Measurements from ENCODE around the gene CDH16. TPM values are rescaled to one million over a fixed set of nuclear protein-coding genes. Genes with fewer than 3 reads are reported as not detected.

The CDH16 gene
- total RNA-seq, 1 donor from 2014 or later, result not detected

DNA sequence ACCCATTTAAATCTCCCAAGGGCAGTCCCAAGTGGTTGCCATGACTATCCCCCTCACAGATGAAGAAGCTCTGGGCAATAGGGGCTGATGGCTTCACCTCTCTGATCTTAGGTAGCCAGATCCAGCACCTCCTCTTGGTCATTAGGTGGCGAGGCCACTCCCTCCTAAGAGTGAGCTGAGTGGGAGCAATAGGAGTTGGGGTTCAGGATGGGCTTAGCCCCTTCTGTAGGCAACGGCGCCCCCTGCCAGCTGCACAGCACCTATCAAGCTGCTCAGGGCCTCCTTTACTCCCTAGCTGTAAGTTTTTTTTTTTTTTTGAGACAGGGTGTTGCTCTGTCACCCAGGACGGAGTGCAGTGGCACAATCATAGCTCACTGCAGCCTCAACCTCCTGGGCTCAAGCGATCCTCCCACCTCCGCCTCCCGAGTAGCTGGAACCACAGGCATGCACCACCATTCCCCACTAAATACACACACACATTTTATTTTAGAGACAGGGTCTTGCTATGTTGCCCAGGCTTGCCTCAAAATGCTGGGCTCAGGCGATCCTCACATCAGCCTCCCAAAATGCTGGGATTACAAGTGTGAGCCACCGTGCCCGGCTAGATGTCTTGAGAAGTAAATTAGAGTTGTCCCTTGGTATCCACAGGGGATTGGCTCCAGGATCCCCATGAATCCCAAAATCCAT, 10.2 kb upstream of the CDH16 start:
- DNase-seq (ENCODE audit: low read depth in 2 of 2), result peak in 1 of 2 donors; percentile 33

DNA sequence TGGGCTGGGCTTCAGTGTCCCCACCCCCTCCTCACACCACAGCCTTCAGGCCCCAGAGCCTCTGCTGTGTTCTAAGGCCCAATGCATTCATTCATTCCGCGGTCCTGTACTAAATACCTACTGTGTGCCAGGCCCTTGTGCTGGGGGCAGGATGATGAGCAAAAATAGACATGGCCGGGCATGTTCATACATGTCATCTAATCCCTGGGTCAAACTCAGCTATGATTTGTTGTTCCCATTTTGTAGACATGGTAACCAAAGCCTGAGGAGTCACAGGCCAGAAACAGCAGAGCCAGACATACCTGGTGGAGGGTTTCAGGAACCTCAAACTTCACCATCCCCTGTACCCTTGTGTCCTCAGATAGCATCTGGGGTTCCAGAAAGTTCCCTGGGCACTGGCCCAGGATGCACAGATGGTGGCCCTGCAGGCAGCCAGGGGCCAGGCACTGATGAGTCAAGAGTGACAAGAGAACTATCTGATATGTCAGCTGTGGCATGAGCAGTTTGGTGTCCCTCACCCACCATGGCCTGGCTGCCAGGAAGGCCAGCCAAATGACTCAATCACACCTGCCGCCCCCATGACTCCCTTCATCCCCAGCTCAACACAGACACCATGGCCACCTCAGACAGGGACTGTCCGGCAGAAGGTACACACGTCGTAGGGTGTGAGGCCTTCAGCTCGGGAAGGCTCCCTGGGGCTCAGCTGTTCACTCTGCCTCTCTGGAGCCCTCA, 9.4 kb upstream of the CDH16 start:
- no peak for DNase-seq (ENCODE audit: low read depth in 2 of 2)

DNA sequence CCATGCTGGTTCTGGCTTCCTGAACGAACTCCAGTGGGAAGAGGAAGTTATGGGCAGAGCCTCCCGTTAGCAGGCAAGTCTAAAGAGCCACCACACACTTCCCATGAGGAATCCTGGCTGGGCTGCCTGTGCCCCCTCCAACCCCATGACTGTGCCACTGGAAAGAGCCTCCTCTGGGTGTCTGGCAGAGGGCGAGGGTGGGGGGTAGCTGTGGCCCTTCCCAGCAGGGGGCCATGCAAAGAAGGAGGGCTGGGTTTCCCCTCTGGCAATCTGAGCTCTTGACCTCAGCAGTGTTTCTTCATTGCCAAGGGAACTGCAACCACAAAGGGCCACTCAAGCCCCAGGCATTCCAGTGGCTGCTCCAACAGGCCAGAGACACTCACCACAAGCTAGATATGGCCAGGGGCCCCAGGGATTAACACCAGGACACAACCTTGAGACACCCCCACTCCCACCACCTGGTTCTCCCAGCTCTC, 8.3 kb upstream of the CDH16 start:
- DNase-seq (ENCODE audit: low read depth in 2 of 2), result peak in 1 of 2 donors; percentile 54

DNA sequence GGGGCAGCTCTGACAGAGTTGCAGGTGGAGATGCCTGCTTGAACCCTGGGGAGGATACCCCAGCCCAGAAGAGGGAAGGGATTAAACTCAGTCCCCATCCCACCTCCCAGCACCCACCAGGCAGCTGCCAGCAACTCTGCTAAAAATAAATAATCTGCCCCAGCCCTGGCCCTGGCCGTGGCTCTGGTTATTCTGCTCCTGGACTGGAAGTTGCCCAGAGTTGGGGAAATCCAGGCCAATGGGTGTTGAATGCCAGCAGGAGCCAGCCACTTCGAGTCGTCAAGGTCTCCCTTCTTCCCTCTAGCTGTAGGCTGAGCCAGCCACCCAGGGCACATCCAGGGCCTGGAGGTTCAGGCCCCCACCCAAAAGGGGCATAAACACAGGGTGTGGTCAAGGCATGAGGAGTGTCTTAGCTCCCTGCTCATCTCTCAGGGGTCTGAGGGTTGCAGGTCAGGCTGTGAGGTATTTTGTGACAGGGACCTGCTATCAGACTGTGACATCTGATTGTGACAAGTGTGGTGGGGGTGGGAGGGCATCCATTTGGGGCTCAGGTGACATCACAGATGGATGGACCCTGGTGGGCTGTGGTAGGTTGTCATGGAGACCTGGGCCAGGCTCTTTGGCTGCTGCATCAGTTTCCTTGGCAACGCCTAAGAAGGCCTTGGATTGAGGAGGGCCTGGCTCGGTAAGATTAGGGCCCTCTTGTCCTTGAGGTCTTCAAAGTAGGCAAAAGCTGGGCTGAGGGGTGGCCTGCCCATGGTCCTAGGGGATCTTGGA, 7.7 kb upstream of the CDH16 start:
- DNase-seq (ENCODE audit: low read depth in 2 of 2), result no peak

DNA sequence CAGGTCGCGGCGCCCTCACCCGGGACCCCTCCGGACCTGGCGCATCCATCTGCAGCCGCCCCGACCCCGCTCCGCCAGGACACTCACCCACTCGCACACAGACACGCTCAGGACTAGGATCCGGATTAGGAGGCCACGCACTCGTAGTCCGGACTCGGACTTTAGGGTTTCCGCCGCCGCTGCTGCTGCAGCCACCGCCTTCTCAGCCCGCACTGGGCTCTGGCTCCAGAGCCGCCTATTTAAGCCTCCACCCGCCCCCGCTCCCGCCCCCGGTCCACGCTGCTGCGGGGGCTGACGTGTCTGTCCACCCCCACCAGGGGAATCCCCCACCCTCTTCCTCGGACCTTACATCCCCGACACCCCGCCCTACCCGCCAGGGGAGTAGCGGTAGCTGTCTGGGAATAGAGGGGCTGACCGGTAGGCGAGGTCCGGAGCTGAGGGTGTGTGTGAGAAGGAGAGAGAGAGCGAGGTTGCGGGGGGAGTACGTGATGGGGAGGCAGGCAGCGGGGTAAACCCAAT, 6.7 kb upstream of the CDH16 start, which contains the start of gene RRAD:
Gene RRAD, minus strand, starts transcription at position 214 of the 519 bp plus-strand sequence. CDS start 356 bp downstream, outside the sequence.
- peak; percentile 26 to 54 for DNase-seq (ENCODE audit: low read depth in 2 of 2)

DNA sequence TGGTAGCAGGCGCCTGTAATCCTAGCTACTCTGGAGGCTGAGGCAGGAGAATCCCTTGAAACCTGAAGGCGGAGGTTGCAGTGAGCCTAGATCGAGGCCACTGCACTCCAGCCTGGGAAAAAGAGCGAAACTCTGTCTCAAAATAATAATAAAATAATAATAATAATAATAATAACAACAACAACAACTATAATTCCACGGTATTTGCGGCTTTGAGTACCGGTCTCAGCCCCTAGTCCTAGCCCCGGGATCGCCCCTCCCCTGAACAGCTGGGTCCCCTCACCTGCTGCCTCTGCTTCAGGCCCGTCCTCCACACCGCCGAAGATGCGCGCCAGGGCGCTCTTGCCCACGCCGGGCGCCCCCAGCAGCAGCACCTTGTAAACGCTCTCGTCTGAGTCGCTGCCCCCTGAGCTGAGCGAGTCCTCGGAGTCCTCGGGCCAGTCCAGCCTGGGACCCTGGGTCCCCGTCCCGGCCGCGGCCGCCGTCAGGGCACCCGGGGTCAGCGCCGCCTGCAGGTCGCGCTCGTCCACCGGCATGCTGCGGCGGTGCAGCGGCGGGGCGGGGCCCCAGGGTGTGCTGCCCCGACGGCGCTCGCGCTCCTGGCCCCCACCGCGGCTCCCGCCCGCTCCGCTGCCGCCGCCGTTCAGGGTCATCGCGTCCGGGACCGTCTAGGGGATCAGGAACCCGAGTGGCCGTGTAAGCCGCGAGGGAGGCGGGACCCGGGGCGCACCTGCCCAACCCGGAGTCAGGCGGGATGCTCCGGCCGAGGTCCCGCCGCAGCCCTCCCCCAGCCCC, 6.0 kb upstream of the CDH16 start:
- peak in 1 of 2 donors; percentile 31 for DNase-seq (ENCODE audit: low read depth in 2 of 2)

DNA sequence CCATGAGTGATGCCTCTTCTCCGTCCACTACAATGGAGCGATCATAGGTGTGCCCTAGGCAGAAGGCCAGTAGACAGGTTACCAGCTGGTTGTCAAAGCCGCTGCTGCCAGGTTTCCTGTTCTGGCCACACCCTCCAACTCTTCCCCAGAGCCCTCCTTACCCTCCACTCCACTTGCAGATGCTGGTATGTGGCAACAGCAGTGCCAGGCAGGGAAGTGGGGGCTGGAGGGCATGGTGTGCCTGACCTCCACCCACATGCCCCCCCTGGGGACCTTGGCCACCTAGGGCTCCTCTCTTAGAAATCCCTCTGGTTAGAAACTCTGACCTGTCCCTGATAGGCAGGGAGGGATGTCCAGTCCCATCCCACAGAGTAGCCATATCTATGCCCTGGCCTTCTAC, 5.2 kb upstream of the CDH16 start:
- DNase-seq (ENCODE audit: low read depth in 2 of 2), result no peak

DNA sequence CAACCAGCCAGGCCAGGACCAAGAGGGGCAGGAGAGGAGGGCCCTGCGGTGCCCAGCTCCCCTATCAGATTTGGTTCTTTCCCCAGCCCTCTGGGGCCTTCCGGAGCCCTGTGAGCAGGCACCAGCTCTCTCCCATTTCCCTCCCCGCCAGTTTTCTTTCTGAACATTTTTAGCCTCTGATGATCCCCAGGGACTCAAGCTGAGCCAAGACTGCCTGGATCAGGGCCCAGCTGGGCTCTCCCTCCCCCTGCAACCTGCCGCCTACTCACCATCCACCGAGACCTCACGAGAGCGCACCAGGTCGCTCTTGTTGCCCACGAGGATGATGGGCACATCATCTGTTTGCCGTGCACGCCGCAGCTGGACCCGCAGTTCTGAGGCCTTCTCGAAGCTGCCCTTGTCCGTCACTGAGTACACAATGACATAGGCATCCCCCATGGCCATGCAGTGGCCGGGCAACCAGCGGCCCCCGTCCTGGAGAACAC, 4.6 kb upstream of the CDH16 start:
- no peak for DNase-seq (ENCODE audit: low read depth in 2 of 2)

DNA sequence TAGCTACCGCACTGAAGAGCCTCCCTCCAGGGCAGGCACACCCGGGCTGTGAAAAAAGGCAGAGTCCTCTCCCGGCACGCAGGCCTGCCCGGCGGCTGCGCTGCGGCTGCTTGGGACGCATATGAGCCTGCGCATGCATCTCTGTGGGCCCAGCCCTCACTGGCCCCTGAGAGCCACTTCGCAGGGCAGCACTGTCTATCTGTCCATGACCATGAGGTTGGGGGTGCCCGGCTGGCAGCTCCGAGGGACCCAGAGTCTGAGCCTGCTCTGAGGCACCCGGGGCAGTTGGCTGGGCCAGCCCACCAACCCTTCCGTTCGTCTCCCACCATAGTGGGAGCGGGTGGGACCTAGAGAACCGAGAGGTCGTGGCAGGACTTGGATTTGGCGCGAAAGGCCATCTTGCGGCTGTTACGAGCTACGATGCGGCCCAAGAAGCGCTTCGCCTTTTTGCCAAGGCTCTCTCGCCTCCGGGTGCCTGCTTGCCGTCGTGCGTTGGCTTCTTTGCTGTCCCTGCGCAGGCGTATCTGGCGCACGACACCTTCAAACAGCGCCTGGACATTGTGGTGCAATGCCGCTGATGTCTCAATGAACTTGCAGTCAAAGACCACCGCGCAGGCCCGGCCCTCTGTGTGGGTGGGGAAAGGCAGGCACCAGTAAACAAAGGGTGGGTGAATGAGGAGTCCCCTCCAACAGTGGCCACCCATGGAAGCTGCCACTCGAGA, 3.2 kb upstream of the CDH16 start:
- DNase-seq (ENCODE audit: low read depth in 2 of 2), result no peak

DNA sequence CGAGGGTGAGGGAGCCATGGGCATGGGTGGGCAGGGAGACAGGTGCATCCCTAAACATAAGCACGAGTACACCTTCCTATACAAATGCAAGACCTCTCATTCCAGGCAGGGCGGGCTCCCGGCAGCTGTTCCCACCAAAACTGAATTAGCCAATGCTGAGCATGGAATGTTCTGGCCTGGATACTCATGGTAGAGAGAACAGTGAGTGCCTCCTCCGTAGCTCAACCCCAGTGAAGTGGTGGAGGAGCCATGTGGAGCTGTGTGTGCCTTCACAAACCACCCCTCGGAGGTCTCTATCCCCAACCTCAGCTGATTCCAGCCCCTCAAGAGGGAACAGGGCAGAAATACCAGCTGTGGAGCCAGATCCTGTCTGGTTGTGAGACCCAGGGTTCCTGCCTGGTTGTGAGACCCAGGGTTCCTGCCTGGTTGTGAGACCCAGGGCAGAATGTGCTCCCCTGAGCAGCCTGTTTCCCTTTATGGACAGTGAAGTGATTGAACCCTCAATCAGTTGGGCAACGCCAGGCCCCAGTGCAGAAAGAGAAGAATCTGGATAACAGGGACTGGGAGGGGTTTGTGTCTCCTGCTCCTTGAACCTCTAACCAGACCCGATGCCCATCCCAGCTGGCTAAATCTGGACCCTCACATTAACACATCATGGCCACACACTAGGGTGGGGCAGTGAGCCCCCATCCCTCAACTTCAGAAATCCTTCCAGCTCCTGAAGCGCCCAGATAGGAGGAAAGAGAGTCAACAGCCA, 2.4 kb upstream of the CDH16 start:
- DNase-seq (ENCODE audit: low read depth in 2 of 2), result no peak

DNA sequence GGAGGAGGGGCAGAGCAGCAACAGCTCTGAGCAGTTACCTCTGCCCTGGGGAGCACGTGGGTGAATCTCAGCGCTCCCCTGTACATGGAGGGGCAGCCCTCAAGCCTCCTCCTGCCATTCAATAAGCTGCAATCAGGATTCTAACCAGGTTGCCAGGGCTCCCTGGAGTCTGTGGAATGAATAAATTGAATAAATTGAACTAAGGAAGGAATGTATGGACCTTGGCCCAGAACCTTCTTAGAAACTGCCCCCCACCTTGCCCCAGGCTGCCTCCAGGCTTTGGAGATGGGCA, 1.6 kb upstream of the CDH16 start:
- DNase-seq (ENCODE audit: low read depth in 2 of 2), result no peak

DNA sequence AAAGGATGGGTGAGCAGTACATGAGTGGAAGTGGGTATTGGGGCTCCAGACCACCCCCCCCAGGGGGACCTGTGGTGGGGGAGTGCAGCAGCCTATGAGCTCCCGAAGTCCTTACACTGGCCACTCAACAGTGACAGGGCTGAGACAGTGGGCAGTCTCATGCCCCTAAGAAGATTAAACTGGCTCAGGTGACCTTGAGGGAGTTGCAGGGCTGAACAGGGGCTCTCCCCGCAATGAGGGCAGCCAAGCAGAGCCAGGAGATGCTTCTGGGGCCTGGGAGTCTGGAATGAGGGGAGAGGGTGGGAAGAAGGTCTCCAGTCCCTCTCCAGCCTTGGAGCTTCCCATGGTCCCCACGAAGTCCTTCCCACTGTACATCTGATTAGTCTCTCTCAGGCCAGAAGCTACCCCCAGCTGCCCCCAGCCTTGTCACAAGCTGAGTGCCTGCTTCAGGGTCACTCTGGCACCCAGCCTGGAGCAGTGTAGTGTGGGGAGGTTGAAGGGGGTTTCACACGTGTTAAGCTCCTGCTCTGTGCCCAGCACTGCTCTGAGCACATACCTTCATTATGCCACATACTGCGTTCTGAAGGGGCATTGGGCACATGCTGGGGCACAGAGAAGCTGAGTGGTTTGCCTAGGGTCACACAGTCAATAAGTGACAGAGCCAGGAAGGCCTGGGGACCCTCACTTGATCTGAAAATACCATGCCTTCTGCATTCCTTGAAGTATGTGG, 1.0 kb upstream of the CDH16 start:
- DNase-seq (ENCODE audit: low read depth in 2 of 2), result no peak

DNA sequence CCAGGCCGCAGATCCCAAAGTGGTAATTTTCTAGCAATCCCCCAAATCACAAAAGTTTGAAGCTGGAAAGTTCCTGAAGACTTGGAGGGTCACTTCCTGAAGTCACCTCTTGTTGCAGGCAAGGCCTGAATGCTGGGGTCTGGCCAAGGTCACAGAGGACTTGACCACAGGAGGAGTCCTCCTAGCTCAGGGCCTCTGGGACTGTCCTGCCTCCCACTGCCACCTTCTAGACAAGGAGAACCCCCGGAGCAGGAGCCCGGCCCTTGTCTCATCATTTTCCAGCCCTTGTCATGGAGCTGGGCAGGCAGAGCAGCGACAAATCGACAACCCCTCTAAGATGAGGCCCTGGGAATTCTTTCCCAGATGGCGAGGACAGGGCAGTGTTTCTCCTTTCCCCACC, 330 bp downstream of the CDH16 start:
- DNase-seq (ENCODE audit: low read depth in 2 of 2), result no peak

DNA sequence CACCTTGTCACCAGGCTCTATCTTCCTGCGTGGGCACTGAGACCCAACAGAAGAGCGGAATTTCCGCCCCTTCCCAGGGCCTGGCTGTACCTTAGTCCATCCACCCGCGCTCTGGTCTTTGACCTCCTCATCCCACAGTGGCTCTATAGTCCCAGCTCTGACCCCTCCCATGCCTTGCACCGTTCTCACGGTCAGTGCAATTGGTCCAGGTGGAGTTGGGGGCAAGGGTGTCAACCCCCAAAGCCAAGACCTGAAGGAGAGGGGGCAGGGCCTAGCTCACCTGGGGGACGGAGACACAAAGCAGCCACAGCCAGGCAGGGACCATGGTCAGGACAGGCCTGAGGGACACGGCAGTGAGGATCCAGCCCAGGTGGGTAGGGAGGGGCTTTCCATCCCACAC, 944 bp downstream of the CDH16 start:
- DNase-seq (ENCODE audit: low read depth in 2 of 2), result no peak

DNA sequence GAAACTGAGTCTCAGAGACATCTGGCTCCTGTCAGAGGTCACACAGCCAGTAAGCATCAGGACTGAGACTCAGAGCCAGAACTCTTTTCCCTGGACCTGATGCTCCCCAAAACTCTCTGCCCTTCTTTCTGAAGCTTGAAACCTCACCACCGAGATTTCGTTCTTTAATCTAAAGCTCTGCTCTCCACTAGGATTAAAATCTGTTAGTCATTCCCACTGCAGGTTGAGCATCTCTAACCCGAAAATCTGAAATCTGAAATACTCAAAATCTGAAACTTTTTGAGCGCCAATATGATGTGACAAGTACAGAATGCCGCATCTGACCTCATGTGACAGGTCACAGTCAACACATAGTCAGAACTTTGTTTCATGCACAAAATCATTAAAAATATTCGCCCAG, 2.2 kb downstream of the CDH16 start:
- no peak for DNase-seq (ENCODE audit: low read depth in 2 of 2)

DNA sequence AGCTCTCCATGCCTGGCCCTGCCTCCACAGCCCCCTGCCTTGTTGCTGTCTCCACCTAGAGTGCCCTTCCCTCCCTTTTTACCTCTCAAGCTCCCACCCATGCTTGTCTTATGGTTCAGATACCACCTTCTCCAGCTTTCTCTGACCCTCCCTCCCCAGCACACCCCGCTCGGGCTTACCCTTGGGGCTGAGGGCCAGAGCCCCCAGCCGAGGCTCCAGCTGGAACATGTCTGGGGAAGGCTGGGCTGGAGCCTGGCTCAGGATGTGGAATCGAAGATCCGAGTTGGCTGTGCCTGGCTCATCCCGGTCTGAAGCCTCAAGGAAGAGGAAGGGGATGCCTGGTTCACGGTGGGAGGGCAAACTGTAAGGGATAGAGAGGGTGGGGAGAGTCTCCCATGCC, 3.6 kb downstream of the CDH16 start:
- DNase-seq (ENCODE audit: low read depth in 2 of 2), result no peak

DNA sequence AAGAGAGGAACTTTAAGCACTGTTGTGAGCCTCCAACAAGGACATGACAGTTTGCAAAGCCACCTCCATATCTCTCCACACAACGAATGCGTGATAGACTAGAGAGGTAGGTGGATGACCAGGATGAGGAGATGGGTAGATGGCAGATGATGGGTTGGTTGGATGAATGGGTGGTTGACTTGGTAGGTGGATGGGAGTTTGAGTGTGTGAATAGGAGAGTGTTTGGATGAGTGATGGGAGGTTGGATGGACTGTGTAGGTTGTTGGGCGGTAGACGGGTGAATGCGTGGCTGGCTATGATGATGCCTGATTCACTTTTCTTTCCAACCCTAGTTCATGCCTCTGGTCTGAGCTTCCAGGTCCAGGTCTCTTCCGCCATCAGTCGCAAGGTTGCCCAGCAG, 4.1 kb downstream of the CDH16 start:
- DNase-seq (ENCODE audit: low read depth in 2 of 2), result no peak

DNA sequence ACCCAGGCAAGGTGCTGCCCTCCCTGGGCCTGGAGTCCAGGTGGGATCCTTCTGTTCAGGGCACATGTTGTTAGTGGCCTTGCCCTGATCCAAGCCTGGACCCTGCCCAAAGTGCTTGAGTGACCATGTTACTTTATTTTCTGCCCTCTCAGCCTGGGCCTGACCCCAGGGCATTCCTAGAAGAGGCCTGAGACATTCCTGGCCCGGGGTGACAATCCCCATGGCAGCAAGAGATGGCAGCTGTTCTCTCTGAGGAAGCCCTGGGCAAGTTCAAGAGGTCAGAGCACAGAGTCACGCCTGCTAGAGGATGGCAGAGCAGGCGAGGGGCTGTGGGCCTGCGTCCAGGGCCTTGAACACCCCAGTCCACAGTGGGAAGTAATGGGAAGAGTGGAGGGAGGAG, 5.0 kb downstream of the CDH16 start:
- no peak for DNase-seq (ENCODE audit: low read depth in 2 of 2)

DNA sequence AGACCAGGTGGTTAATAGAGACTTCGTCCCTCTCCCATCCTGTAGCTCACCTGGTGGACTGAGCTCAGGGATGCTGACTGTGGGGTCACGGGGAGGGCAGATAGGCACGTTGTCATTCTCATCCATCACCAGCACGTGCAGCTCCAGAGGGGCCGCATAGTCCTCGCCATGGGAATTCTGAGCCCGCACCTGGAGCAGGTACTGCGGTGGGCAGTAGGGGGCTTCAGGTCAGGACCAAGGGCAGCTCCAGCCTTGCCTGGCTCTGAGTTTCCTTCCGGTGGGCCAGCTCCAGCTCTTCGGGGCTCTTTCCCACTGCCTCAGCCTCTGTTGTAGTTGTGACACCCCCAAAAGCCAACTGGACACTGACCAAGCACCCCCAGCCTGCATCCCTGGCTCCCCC, 5.6 kb downstream of the CDH16 start:
- DNase-seq (ENCODE audit: low read depth in 2 of 2), result no peak
